Measurements from ENCODE around the gene HDAC4.

Gene HDAC4

DNA sequence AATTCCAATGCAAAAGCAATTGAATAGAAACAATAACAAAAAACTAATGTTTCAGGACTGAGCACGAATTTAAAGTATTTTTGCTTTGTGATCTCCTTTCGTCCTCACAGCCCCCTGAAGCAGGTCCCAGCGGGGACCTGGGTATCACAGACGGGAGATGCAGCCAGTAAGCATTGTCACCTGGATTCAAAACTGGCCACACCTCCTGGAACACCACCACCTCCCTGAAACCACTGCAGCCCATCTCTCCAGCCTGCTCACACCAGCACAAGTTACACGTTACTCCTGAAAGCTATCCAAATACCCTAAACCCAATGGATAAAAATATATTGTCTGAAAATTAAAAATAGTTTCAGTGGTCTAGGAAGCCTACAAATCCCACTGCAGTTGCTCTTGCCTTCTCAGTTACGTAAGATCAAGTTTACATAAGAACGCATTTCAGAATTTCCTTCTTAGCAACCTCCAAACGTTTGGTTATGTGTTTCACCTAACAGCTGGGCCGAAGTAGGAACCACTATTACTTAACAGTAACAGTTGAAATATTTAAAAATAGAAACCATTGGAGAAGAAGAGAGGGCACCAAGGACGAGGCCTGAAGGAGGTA, 178.0 kb downstream of the HDAC4 start:
- peaks cover 8% of the 10 kb centered on the region; the same call in 1 of the 2 replicates for H4K20me1 ChIP-seq (ENCODE audit: low read depth, low read length)
- no peaks in the 10 kb centered on the region for H3K27me3 ChIP-seq (ENCODE audit: low read length)
- H3K27ac ChIP-seq (ENCODE audit: low read depth, low read length), result no peak overlapping the region
- no peak for TF ChIP-seq EZH2phosphoT487 (conservative IDR thresholded peaks at IDR 0.05; ENCODE audit: low read length)
- TF ChIP-seq, protein P1, sequence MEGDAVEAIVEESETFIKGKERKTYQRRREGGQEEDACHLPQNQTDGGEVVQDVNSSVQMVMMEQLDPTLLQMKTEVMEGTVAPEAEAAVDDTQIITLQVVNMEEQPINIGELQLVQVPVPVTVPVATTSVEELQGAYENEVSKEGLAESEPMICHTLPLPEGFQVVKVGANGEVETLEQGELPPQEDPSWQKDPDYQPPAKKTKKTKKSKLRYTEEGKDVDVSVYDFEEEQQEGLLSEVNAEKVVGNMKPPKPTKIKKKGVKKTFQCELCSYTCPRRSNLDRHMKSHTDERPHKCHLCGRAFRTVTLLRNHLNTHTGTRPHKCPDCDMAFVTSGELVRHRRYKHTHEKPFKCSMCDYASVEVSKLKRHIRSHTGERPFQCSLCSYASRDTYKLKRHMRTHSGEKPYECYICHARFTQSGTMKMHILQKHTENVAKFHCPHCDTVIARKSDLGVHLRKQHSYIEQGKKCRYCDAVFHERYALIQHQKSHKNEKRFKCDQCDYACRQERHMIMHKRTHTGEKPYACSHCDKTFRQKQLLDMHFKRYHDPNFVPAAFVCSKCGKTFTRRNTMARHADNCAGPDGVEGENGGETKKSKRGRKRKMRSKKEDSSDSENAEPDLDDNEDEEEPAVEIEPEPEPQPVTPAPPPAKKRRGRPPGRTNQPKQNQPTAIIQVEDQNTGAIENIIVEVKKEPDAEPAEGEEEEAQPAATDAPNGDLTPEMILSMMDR (IDR thresholded peaks at IDR 0.05; ENCODE audit: insufficient read depth, low read length, poor library complexity, severe bottlenecking), result no peak
- no peak overlapping the region for H3K9ac ChIP-seq (ENCODE audit: low read length)
- H2AFZ ChIP-seq (ENCODE audit: low read depth, low read length, severe bottlenecking), result no peak overlapping the region
- no peaks in the 10 kb centered on the region for H3K9me3 ChIP-seq (ENCODE audit: insufficient read depth, low read length)
- no peaks in the 10 kb centered on the region for H3K79me2 ChIP-seq (ENCODE audit: insufficient read depth, low read length)
- H3K36me3 ChIP-seq (ENCODE audit: low read length), result no peaks in the 10 kb centered on the region
- no peaks in the 10 kb centered on the region for H3F3A ChIP-seq (ENCODE audit: insufficient read depth)
- H3K9me2 ChIP-seq (replicated peaks; ENCODE audit: insufficient read depth, low read length), result no peaks in the 10 kb centered on the region
- H3K4me3 ChIP-seq (ENCODE audit: insufficient read depth, low read length, poor library complexity, severe bottlenecking), result no peak overlapping the region
- no peak overlapping the region for H3K4me2 ChIP-seq (ENCODE audit: low read depth, low read length, poor library complexity, severe bottlenecking)

DNA sequence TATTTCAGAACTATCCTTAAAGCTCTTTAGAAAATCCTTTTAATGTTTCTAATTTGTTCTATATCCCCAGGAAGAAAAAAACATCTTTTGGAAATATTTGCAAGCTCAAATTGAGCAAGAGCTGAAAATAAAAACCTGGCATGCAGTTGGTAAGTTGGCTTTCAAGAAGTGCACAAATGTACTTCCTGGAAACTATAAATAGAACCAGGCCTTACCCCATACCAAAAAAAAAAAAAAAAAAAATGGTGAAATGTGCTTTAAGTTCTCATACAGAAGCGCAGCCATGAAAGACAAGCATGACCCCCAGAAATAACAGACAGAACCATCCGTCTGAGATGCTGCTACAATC, 178.5 kb downstream of the HDAC4 start:
- TF ChIP-seq, protein P1 (IDR thresholded peaks at IDR 0.05; ENCODE audit: insufficient read depth, low read length, poor library complexity, severe bottlenecking), result no peak
- no peak for TF ChIP-seq EZH2phosphoT487 (conservative IDR thresholded peaks at IDR 0.05; ENCODE audit: low read length)
- H3K4me3 ChIP-seq (ENCODE audit: insufficient read depth, low read length, poor library complexity, severe bottlenecking), result no peak overlapping the region
- no peak overlapping the region for H3K4me2 ChIP-seq (ENCODE audit: low read depth, low read length, poor library complexity, severe bottlenecking)
- H4K20me1 ChIP-seq (ENCODE audit: low read depth, low read length), result peaks cover 8% of the 10 kb centered on the region; the same call in 1 of the 2 replicates
- no peak overlapping the region for H2AFZ ChIP-seq (ENCODE audit: low read depth, low read length, severe bottlenecking)
- no peak overlapping the region for H3K9ac ChIP-seq (ENCODE audit: low read length)
- no peaks in the 10 kb centered on the region for H3F3A ChIP-seq (ENCODE audit: insufficient read depth)
- no peaks in the 10 kb centered on the region for H3K9me3 ChIP-seq (ENCODE audit: insufficient read depth, low read length)
- H3K27me3 ChIP-seq (ENCODE audit: low read length), result no peaks in the 10 kb centered on the region
- H3K9me2 ChIP-seq (replicated peaks; ENCODE audit: insufficient read depth, low read length), result no peaks in the 10 kb centered on the region
- H3K27ac ChIP-seq (ENCODE audit: low read depth, low read length), result no peak overlapping the region
- H3K79me2 ChIP-seq (ENCODE audit: insufficient read depth, low read length), result no peaks in the 10 kb centered on the region
- H3K36me3 ChIP-seq (ENCODE audit: low read length), result no peaks in the 10 kb centered on the region

DNA sequence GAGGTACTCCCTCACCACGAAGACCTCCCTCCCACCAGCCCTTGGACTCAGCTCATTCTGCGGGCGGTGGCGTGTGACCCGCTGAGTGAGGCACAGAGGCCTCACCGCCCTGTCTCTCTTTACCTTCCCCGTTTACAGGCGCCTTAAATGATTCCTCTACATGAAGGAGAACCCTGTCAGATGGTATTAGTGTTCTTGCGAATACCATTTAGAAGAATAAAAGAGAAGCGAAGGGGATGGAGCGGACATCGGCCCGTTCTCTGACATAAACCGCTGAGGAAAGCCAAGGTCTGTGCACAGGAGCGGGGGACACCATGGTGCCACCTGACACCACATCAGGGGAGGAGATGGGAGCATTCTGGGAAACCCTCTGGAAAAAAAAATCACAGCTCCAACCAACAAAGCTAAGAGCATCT, 179.8 kb downstream of the HDAC4 start:
- Histone ChIP-seq H4K20me1 (ENCODE audit: low read depth, low read length) (peaks cover 6% of the 10 kb centered on the region; the same call in 1 of the 2 replicates), H3K4me2 (ENCODE audit: low read depth, low read length, poor library complexity, severe bottlenecking) (no peak overlapping the region), H2AFZ (ENCODE audit: low read depth, low read length, severe bottlenecking) (no peak overlapping the region), H3K27me3 (ENCODE audit: low read length) (no peaks in the 10 kb centered on the region), H3K4me3 (ENCODE audit: insufficient read depth, low read length, poor library complexity, severe bottlenecking) (no peak overlapping the region), H3K27ac (ENCODE audit: low read depth, low read length) (no peak overlapping the region), H3K9ac (ENCODE audit: low read length) (no peak overlapping the region), H3K36me3 (ENCODE audit: low read length) (no peaks in the 10 kb centered on the region), H3K9me2 (replicated peaks; ENCODE audit: insufficient read depth, low read length) (no peaks in the 10 kb centered on the region), H3K79me2 (ENCODE audit: insufficient read depth, low read length) (no peaks in the 10 kb centered on the region), H3K9me3 (ENCODE audit: insufficient read depth, low read length) (no peaks in the 10 kb centered on the region), H3F3A (ENCODE audit: insufficient read depth) (no peaks in the 10 kb centered on the region)
- no peak for TF ChIP-seq EZH2phosphoT487 (conservative IDR thresholded peaks at IDR 0.05; ENCODE audit: low read length)

DNA sequence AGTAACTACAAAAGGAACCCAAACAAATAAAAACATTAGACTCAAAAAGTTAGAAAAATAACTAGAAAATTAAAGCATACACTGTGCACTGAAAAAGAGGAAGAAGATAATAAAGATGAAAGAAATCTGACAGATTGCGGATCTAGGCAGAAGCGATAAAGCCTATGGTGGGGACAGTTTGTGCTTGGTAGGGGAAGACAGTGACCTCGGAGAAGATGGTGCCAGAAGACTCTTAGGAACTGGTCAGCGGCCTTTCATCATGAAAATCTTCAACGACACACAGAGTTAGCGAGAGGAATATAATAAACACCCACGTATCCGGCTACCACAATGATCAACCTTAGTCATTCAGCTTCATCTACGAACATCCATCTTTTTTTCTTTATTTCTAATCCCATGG, 180.5 kb downstream of the HDAC4 start:
- no peaks in the 10 kb centered on the region for H3K36me3 ChIP-seq (ENCODE audit: low read length)
- H3K27ac ChIP-seq (ENCODE audit: low read depth, low read length), result no peak overlapping the region
- no peaks in the 10 kb centered on the region for H3K9me3 ChIP-seq (ENCODE audit: insufficient read depth, low read length)
- H3K79me2 ChIP-seq (ENCODE audit: insufficient read depth, low read length), result no peaks in the 10 kb centered on the region
- no peak overlapping the region for H3K4me3 ChIP-seq (ENCODE audit: insufficient read depth, low read length, poor library complexity, severe bottlenecking)
- no peak overlapping the region for H3K9ac ChIP-seq (ENCODE audit: low read length)
- no peak overlapping the region for H3K4me2 ChIP-seq (ENCODE audit: low read depth, low read length, poor library complexity, severe bottlenecking)
- H3F3A ChIP-seq (ENCODE audit: insufficient read depth), result no peaks in the 10 kb centered on the region
- TF ChIP-seq, protein P1 (IDR thresholded peaks at IDR 0.05; ENCODE audit: insufficient read depth, low read length, poor library complexity, severe bottlenecking), result no peak
- TF ChIP-seq EZH2phosphoT487 (conservative IDR thresholded peaks at IDR 0.05; ENCODE audit: low read length), result no peak
- H4K20me1 ChIP-seq (ENCODE audit: low read depth, low read length), result peaks cover 3% of the 10 kb centered on the region; the same call in 1 of the 2 replicates
- H3K27me3 ChIP-seq (ENCODE audit: low read length), result no peaks in the 10 kb centered on the region
- no peak overlapping the region for H2AFZ ChIP-seq (ENCODE audit: low read depth, low read length, severe bottlenecking)
- H3K9me2 ChIP-seq (replicated peaks; ENCODE audit: insufficient read depth, low read length), result no peaks in the 10 kb centered on the region
